Chondrocyte (in vitro differentiated cells): ENCODE data around the gene EYA4. TPM values are rescaled to one million over a fixed set of nuclear protein-coding genes. Genes with fewer than 3 reads are reported as not detected.

Experiments
- DNase-seq: peaks from one replicate; pipeline ENCODE4 v3.0.0; 2021; ENCODE audit warnings: mixed read lengths, low spot score
- H3K27ac Mint-ChIP-seq: one replicate; pipeline ENCODE4 v1.8.0; 2021; ENCODE audit warnings: mild to moderate bottlenecking, moderate library complexity, mixed read lengths; ENCODE audit not compliant: unreplicated experiment
- H3K27me3 Mint-ChIP-seq: 2 replicates; pipeline ENCODE4 v1.8.0; 2021; ENCODE audit warnings: low read depth, mixed read lengths
- H3K36me3 Mint-ChIP-seq: 2 replicates; pipeline ENCODE4 v1.8.0; 2021; ENCODE audit warnings: low read depth, mixed read lengths
- H3K4me1 Mint-ChIP-seq: 2 replicates; pipeline ENCODE4 v1.8.0; 2021; ENCODE audit warnings: low read depth, mild to moderate bottlenecking, mixed read lengths
- H3K4me3 Mint-ChIP-seq: one replicate; pipeline ENCODE4 v1.8.0; 2021; ENCODE audit warnings: mild to moderate bottlenecking, moderate library complexity, mixed read lengths; ENCODE audit not compliant: unreplicated experiment
- H3K9me3 Mint-ChIP-seq: 2 replicates; pipeline ENCODE4 v1.8.0; 2021; ENCODE audit warnings: low read depth, mixed read lengths
- CTCF ChIP-seq: fragments of 200-600 bp; sonication (generic); IDR thresholded peaks from 2 replicates; pipeline ENCODE4 v1.5.0; 2021; ENCODE audit warnings: antibody characterized with exemption, mild to moderate bottlenecking, moderate library complexity
- total RNA-seq: library from RNA; stranded (reverse); gene quantifications from 3 replicates; pipeline ENCODE4 v1.2.1, GENCODE V29; 2021

Gene EYA4
- total RNA-seq, 1 donor from 2014 or later = 7.9 TPM

DNA sequence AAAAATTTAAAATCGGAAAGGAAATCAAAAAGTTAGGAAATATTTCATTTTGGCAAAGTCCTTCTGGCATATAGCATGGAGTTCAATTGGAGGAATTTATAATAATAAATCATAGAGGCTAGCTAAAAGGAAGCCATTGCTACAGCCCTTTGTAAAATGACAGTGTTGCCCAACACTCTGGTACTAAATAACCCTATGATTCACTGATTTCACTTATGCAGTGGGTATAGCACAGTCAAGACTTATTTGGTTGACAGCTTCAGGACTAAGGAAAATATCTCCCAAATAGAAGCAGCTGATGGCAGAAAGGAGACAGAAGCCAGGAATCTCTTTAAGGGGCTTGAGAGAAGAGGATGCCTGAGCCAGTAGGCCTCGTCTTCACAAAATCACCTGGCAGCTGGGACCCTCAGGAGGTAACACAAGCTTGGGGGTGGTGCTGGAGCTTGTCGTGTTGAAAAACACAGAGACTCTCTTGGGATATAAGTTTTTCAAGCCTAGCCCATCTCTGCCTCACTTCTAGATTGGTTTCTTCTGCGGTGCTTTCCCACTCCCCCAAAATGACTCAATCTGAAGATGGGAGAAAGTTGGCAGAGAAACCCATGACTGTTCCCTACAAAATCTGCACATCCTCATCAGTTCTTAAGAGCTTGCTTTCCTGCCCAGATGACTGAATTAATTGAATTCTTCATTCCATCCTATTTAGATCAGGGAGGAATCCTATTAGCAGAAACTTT, 38.4 kb upstream of the EYA4 start:
- Mint-ChIP-seq H3K36me3 (no peaks in the 10 kb centered on the region), H3K9me3 (no peaks in the 10 kb centered on the region), H3K27ac (no peak overlapping the region), H3K4me1 (peaks cover 4% of the 10 kb centered on the region), H3K4me3 (no peak overlapping the region), H3K27me3 (peaks cover 2% of the 10 kb centered on the region)
- DNase-seq = no peak
- TF ChIP-seq CTCF = no peak

- Mint-ChIP-seq H3K9me3 (no peaks in the 10 kb centered on the region), H3K4me1 (peaks cover 7% of the 10 kb centered on the region), H3K27ac (no peak overlapping the region), H3K27me3 (peaks cover 2% of the 10 kb centered on the region), H3K4me3 (no peak overlapping the region), H3K36me3 (no peaks in the 10 kb centered on the region)
- DNase-seq = no peak
- no peak for TF ChIP-seq CTCF
These were observed 37.8 kb upstream of the EYA4 start for GRCh38 chr6:133203344-133203697.

DNA sequence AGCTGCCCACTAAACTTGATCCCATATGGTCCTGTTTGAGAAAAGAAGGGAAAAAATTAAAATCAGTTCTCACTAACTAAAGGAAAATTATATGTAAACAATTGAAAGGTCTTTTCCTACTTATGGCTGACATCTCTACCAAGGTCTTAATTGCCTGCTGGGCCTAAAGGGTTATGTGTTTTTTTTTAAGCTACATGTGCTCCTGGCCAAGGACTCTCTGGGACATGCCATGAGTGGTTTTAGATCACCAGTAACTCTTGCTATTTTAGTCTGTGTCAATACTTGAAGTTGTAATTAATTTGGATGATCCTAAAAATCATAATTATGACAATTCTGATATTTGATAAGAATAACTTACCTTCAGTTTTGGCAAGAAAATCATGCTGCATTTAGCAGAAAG, 35.9 kb upstream of the EYA4 start:
- no peak for DNase-seq
- TF ChIP-seq CTCF = no peak
- Mint-ChIP-seq H3K27me3 (peaks cover 2% of the 10 kb centered on the region), H3K9me3 (peaks cover 4% of the 10 kb centered on the region), H3K4me1 (peaks cover 14% of the 10 kb centered on the region), H3K36me3 (no peaks in the 10 kb centered on the region), H3K4me3 (no peak overlapping the region), H3K27ac (no peak overlapping the region)

DNA sequence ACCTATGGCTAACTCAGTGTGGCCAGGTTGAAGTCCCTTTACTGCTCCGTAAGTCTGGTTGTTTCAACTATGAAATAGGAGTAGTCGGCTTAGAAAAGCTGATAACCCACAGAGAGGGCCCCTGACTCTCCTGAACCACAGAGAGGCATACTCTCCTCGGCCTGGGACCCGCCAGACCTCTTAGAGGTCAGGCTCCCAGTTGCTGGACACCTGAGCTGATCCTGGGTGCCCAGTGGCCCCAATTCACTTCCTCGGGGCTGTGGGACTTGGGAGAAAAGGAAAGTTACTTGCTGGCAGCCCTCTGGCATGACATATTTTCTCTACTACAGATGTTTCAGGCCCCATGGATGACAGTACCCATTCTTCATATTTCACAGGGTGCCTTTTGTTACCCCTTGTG, 34.2 kb upstream of the EYA4 start:
- Mint-ChIP-seq H3K27ac (no peak overlapping the region), H3K4me3 (no peak overlapping the region), H3K4me1 (peaks cover 14% of the 10 kb centered on the region), H3K36me3 (no peaks in the 10 kb centered on the region), H3K27me3 (no peaks in the 10 kb centered on the region), H3K9me3 (peaks cover 4% of the 10 kb centered on the region)
- no peak for TF ChIP-seq CTCF
- peak; percentile 49 for DNase-seq

GRCh38 chr6:133207754-133208153, 33.4 kb upstream of the EYA4 start:
- TF ChIP-seq CTCF = no peak
- H3K4me1 Mint-ChIP-seq = peaks cover 14% of the 10 kb centered on the region
- no peak overlapping the region for H3K4me3 Mint-ChIP-seq
- no peak for DNase-seq
- no peaks in the 10 kb centered on the region for H3K36me3 Mint-ChIP-seq
- no peak overlapping the region for H3K27ac Mint-ChIP-seq
- H3K27me3 Mint-ChIP-seq = no peaks in the 10 kb centered on the region
- peaks cover 7% of the 10 kb centered on the region for H3K9me3 Mint-ChIP-seq
